ENCODE results near the gene PTRH1.
"Not testable (repeated sequence)": the region's sequence is repeated elsewhere in the genome, so short reads cannot be mapped to it uniquely, and the experiment has no call there.

Gene PTRH1

GRCh38 chr9:127761491-127761956, 46.1 kb upstream of the PTRH1 start:
- Histone ChIP-seq H2AFZ (ENCODE audit: low read depth, low read length) (no peak overlapping the region), H4K20me1 (ENCODE audit: insufficient read depth, low read length) (no peaks in the 10 kb centered on the region), H3K4me1 (ENCODE audit: insufficient read depth, low read length) (no peaks in the 10 kb centered on the region), H3K9me3 (ENCODE audit: insufficient read depth, low read length, severe bottlenecking) (no peaks in the 10 kb centered on the region), H3K27ac (ENCODE audit: low read length) (no peak overlapping the region), H3K4me3 (ENCODE audit: low read depth in 1 of 2, low read length in 2 of 2) (no peak overlapping the region), H3K9ac (ENCODE audit: low read depth, low read length) (no peak overlapping the region), H3K36me3 (ENCODE audit: insufficient read depth, low read length) (no peaks in the 10 kb centered on the region), H3K4me2 (ENCODE audit: insufficient read depth, low read length) (no peak overlapping the region), H3K79me2 (ENCODE audit: insufficient read depth, low read length) (no peaks in the 10 kb centered on the region), H3K27me3 (ENCODE audit: insufficient read depth, low read length, poor library complexity) (no peaks in the 10 kb centered on the region)
- DNase-seq (no peak), ATAC-seq (ENCODE audit: insufficient read depth, low read depth) (no peak)
- TF ChIP-seq CTCF (IDR thresholded peaks at IDR 0.05; ENCODE audit: borderline replicate concordance, extremely low read depth, low read length, poor library complexity, severe bottlenecking) (no peak), EZH2 (IDR thresholded peaks at IDR 0.05; ENCODE audit: borderline replicate concordance, low read depth, low read length, severe bottlenecking) (no peak)

GRCh38 chr9:127761061-127761460, 45.6 kb upstream of the PTRH1 start:
- Histone ChIP-seq H3K27me3 (ENCODE audit: insufficient read depth, low read length, poor library complexity) (no peaks in the 10 kb centered on the region), H3K4me2 (ENCODE audit: insufficient read depth, low read length) (no peak overlapping the region), H3K4me3 (ENCODE audit: low read depth in 1 of 2, low read length in 2 of 2) (no peak overlapping the region), H4K20me1 (ENCODE audit: insufficient read depth, low read length) (no peaks in the 10 kb centered on the region), H3K27ac (ENCODE audit: low read length) (no peak overlapping the region), H3K79me2 (ENCODE audit: insufficient read depth, low read length) (no peaks in the 10 kb centered on the region), H3K9ac (ENCODE audit: low read depth, low read length) (no peak overlapping the region), H2AFZ (ENCODE audit: low read depth, low read length) (no peak overlapping the region), H3K4me1 (ENCODE audit: insufficient read depth, low read length) (no peaks in the 10 kb centered on the region), H3K9me3 (ENCODE audit: insufficient read depth, low read length, severe bottlenecking) (no peaks in the 10 kb centered on the region), H3K36me3 (ENCODE audit: insufficient read depth, low read length) (no peaks in the 10 kb centered on the region)
- TF ChIP-seq EZH2 (IDR thresholded peaks at IDR 0.05; ENCODE audit: borderline replicate concordance, low read depth, low read length, severe bottlenecking): no peak
- TF ChIP-seq CTCF (IDR thresholded peaks at IDR 0.05; ENCODE audit: borderline replicate concordance, extremely low read depth, low read length, poor library complexity, severe bottlenecking): no peak
- ATAC-seq (ENCODE audit: insufficient read depth, low read depth) (no peak), DNase-seq (no peak)

GRCh38 chr9:127758843-127759242, 43.4 kb upstream of the PTRH1 start:
- no peak for TF ChIP-seq CTCF (IDR thresholded peaks at IDR 0.05; ENCODE audit: borderline replicate concordance, extremely low read depth, low read length, poor library complexity, severe bottlenecking)
- no peak for TF ChIP-seq EZH2 (IDR thresholded peaks at IDR 0.05; ENCODE audit: borderline replicate concordance, low read depth, low read length, severe bottlenecking)
- ATAC-seq (ENCODE audit: insufficient read depth, low read depth) (no peak), DNase-seq (no peak)
- H3K27me3 ChIP-seq (ENCODE audit: insufficient read depth, low read length, poor library complexity): no peaks in the 10 kb centered on the region
- no peaks in the 10 kb centered on the region for H3K9me3 ChIP-seq (ENCODE audit: insufficient read depth, low read length, severe bottlenecking)
- H3K4me1 ChIP-seq (ENCODE audit: insufficient read depth, low read length): no peaks in the 10 kb centered on the region
- H3K4me2 ChIP-seq (ENCODE audit: insufficient read depth, low read length): no peak overlapping the region
- H4K20me1 ChIP-seq (ENCODE audit: insufficient read depth, low read length): no peaks in the 10 kb centered on the region
- no peak overlapping the region for H2AFZ ChIP-seq (ENCODE audit: low read depth, low read length)
- H3K36me3 ChIP-seq (ENCODE audit: insufficient read depth, low read length): no peaks in the 10 kb centered on the region
- no peak overlapping the region for H3K4me3 ChIP-seq (ENCODE audit: low read depth in 1 of 2, low read length in 2 of 2)
- no peaks in the 10 kb centered on the region for H3K79me2 ChIP-seq (ENCODE audit: insufficient read depth, low read length)
- no peak overlapping the region for H3K9ac ChIP-seq (ENCODE audit: low read depth, low read length)
- no peak overlapping the region for H3K27ac ChIP-seq (ENCODE audit: low read length)

- not testable (repeated sequence) for H3K4me2 ChIP-seq (ENCODE audit: insufficient read depth, low read length); H3K9ac ChIP-seq (ENCODE audit: low read depth, low read length); H3K4me1 ChIP-seq (ENCODE audit: insufficient read depth, low read length); H4K20me1 ChIP-seq (ENCODE audit: insufficient read depth, low read length); H3K36me3 ChIP-seq (ENCODE audit: insufficient read depth, low read length); H3K9me3 ChIP-seq (ENCODE audit: insufficient read depth, low read length, severe bottlenecking); H3K79me2 ChIP-seq (ENCODE audit: insufficient read depth, low read length); H3K27ac ChIP-seq (ENCODE audit: low read length); H2AFZ ChIP-seq (ENCODE audit: low read depth, low read length); DNase-seq; H3K27me3 ChIP-seq (ENCODE audit: insufficient read depth, low read length, poor library complexity); ATAC-seq (ENCODE audit: insufficient read depth, low read depth); H3K4me3 ChIP-seq (ENCODE audit: low read depth in 1 of 2, low read length in 2 of 2)
Observed at GRCh38 chr9:127756776-127757175, 41.3 kb upstream of the PTRH1 start.
